ENCODE measurements around the gene DBH. TPM values are rescaled to one million over a fixed set of nuclear protein-coding genes. Genes with fewer than 3 reads are reported as not detected.

DBH gene
- total RNA-seq, 2 experiments from 2014 or later = not detected

DNA sequence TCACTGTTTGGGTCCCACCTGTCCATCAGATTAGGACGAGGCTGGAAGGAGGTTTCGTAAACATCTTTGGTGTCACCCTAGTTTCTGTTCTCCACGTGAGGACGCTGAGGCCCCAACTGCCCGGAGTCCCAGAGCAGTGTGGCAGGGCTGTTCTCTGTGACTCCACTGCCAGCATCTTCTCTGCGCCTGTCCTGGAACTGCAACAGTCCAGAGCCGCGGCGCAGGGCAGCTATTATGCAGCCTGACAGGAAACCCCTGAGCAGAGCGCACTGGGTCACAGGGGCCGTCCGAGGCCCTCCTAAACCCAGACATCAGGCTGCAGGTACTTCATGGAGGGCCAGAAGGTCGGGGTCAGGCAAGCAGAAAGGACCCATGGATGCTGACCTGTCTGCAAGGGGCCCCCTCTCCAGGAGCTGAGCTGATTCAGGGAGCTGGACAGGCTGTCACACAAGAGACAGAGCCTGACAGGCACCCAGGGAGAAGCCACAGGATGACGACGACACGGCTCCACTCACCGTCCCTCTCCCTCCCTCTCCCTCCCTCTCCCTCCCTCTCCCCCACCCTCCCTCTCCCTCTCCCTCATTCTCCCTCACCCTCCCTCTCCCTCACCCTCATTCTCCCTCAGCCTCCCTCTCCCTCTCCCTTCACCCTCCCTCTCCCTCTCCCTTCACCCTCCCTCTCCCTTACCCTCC lies 31.7 kb downstream of the DBH start:
- CTCF ChIA-PET (ENCODE audit: unreplicated experiment) = no interaction called here
- H3K9me3 ChIP-seq (ENCODE audit: low read length) = 0 out of 2 replicates have a peak, but pooled peaks cover 6% of the 10 kb centered on the region
- no peak overlapping the region for H3K27ac ChIP-seq (ENCODE audit: low read depth, low read length, poor library complexity, severe bottlenecking)

DNA sequence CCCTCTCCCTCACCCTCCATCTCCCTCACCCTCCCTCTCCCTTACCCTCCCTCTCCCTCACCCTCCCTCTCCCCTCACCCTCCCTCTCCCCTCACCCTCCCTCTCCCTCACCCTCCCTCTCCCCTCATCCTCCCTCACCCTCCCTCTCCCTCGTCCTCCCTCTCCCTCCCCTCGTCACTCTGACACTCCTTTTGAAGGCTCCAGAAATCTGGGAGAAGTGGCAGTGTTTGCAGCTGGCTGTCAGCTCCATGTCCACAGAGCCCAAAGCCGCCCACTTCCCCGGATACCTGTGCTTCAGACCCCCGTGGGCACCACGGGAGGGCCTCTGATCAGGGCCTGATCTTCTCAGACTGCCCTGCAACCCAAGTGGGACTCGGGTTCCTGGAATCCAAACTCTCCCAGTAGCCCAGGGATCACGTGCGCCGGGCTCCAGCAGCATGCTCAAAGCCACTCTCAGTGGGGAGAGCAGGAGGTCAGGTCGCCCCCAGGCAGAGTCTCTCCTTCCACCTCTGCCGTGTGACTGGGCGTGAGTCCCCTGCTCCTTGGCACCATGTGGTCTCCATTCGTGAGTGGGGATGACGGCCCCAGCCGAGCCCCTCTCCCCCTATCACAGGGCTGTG lies 33.1 kb downstream of the DBH start:
- no TSS peak for BruUV-seq (replicated peaks)
- intact Hi-C loops (cut with micrococcal nuclease; ENCODE audit: unreplicated experiment) = no loop called here

More for the DNA sequence above, 31.7 kb downstream of the DBH start:
- Histone ChIP-seq H3K9me2 (ENCODE audit: insufficient read depth, low read length) (no peaks in the 10 kb centered on the region), H3K4me3 (ENCODE audit: low read depth, low read length, poor library complexity, severe bottlenecking) (no peak overlapping the region), H3K36me3 (ENCODE audit: insufficient read depth, low read length) (peaks cover 38% of the 10 kb centered on the region), H3K79me2 (ENCODE audit: insufficient read depth, low read depth, low read length) (no peaks in the 10 kb centered on the region), H4K20me1 (ENCODE audit: insufficient read depth, low read length) (no peaks in the 10 kb centered on the region), H3K4me1 (ENCODE audit: insufficient read depth, low read length, poor library complexity, severe bottlenecking) (no peaks in the 10 kb centered on the region), H2AFZ (ENCODE audit: low read length) (no peak overlapping the region), H3K4me2 (ENCODE audit: low read length) (no peak overlapping the region)
- intact Hi-C loops (cut with micrococcal nuclease; ENCODE audit: unreplicated experiment) = no loop called here
- no TSS peak for BruUV-seq (replicated peaks)
- POLR2A ChIA-PET = no interaction called here
- DNase-seq (ENCODE audit: low spot score) = no peak
- no peak for TF ChIP-seq EZH2phosphoT487 (IDR thresholded peaks at IDR 0.05; ENCODE audit: borderline replicate concordance, low read depth, low read length)
- TF ChIP-seq, protein P1, sequence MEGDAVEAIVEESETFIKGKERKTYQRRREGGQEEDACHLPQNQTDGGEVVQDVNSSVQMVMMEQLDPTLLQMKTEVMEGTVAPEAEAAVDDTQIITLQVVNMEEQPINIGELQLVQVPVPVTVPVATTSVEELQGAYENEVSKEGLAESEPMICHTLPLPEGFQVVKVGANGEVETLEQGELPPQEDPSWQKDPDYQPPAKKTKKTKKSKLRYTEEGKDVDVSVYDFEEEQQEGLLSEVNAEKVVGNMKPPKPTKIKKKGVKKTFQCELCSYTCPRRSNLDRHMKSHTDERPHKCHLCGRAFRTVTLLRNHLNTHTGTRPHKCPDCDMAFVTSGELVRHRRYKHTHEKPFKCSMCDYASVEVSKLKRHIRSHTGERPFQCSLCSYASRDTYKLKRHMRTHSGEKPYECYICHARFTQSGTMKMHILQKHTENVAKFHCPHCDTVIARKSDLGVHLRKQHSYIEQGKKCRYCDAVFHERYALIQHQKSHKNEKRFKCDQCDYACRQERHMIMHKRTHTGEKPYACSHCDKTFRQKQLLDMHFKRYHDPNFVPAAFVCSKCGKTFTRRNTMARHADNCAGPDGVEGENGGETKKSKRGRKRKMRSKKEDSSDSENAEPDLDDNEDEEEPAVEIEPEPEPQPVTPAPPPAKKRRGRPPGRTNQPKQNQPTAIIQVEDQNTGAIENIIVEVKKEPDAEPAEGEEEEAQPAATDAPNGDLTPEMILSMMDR (conservative IDR thresholded peaks at IDR 0.05; ENCODE audit: low read length) = no peak

More for the DNA sequence above, 33.1 kb downstream of the DBH start:
- Histone ChIP-seq H3K4me1 (ENCODE audit: insufficient read depth, low read length, poor library complexity, severe bottlenecking) (no peaks in the 10 kb centered on the region), H2AFZ (ENCODE audit: low read length) (no peak overlapping the region), H3K27ac (ENCODE audit: low read depth, low read length, poor library complexity, severe bottlenecking) (no peak overlapping the region), H4K20me1 (ENCODE audit: insufficient read depth, low read length) (no peaks in the 10 kb centered on the region), H3K36me3 (ENCODE audit: insufficient read depth, low read length) (peaks cover 45% of the 10 kb centered on the region), H3K4me2 (ENCODE audit: low read length) (no peak overlapping the region), H3K9me3 (ENCODE audit: low read length) (0 out of 2 replicates have a peak, but pooled peaks cover 6% of the 10 kb centered on the region), H3K4me3 (ENCODE audit: low read depth, low read length, poor library complexity, severe bottlenecking) (no peak overlapping the region), H3K79me2 (ENCODE audit: insufficient read depth, low read depth, low read length) (no peaks in the 10 kb centered on the region), H3K9me2 (ENCODE audit: insufficient read depth, low read length) (no peaks in the 10 kb centered on the region)
- ChIA-PET POLR2A (no interaction called here), CTCF (ENCODE audit: unreplicated experiment) (no interaction called here)
- DNase-seq (ENCODE audit: low spot score) = no peak
- TF ChIP-seq EZH2phosphoT487 (IDR thresholded peaks at IDR 0.05; ENCODE audit: borderline replicate concordance, low read depth, low read length) = no peak
- TF ChIP-seq, protein P1 (conservative IDR thresholded peaks at IDR 0.05; ENCODE audit: low read length) = no peak
